ENCODE data around the gene EIPR1.

Gene EIPR1

DNA sequence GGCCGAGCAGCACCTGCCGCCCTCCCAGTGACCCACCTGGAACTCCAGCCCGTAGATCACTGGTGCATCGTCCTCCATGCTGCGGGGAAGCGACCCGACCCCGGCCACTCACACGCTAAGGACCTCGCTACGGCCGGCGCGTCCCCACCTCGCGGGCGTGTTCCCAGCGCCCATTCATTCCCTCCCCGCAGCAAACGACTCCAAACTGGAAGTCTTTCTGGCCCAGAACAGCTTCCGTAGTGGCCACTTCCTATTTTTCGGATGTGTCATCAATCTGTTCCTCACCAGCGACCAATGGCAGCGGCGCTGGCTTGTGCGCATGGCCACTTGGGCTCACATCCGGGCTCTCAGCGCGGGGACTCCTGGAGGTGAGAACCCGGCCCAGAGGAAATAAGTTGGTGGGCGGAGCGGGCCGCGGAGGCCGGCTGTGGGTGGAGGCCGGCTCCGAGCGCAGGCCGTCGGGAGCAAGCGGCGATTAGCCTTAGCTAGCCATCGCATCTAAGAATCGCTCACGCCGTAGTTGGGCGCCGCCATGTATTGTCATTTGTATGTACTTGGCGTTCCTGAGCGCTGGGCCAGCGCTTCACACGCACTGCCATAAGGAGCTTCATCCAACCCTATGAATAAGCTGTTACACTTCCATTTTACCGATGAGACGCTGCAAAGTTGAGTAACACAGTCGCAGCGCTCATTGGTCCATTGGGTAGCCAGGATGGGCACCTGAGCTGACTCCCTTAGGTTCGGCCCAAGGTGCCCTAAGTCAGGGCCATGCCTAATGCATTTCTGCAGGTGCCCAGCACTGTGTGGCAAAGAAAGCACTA lies at the start of gene EIPR1:
TSS of gene EIPR1 (minus strand) at position 207 of the 821 bp plus-strand sequence. CDS start at position 78, 129 bp downstream.
- DNase-seq = peak; percentile 95

GRCh38 chr2:3427272-3427671 lies 49.7 kb upstream of the EIPR1 start:
- no peak for DNase-seq

- DNase-seq = no peak
Observed at GRCh38 chr2:3426615-3427014, 49.0 kb upstream of the EIPR1 start.

GRCh38 chr2:3424171-3424795 lies 46.7 kb upstream of the EIPR1 start:
- no peak for DNase-seq

DNA sequence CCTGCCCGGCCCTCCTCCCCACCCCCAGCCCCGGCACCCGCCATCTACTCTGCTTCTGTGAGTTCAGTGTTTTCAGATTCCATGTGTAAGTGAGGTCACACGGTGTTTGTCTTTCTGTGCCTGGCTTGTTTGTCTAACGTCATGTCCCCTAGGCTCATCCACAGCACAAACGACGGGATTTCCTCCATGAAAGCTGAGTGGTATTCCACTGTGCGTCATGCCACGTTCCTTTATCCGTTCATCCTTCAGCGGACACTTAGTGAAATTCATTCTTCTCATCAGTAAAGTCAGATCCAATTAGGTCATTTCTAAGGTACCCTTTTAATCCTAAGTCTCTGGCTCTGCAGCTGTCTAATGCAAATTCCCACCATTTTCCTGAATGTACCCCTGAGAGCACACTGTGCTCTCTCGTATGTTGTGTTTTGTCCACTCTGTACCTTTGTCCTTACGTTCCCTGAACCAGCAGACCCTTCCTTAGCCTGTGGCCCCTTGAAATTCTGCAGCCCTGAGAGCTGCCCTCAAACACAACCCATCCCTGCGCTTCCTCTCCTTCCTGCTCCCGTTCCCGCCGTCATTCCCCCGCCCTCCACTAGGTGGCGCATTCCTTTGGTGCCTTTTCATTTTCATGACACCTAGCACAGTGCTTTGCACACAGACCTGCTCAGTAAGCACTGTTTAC lies 46.0 kb upstream of the EIPR1 start:
- no peak for DNase-seq

DNA sequence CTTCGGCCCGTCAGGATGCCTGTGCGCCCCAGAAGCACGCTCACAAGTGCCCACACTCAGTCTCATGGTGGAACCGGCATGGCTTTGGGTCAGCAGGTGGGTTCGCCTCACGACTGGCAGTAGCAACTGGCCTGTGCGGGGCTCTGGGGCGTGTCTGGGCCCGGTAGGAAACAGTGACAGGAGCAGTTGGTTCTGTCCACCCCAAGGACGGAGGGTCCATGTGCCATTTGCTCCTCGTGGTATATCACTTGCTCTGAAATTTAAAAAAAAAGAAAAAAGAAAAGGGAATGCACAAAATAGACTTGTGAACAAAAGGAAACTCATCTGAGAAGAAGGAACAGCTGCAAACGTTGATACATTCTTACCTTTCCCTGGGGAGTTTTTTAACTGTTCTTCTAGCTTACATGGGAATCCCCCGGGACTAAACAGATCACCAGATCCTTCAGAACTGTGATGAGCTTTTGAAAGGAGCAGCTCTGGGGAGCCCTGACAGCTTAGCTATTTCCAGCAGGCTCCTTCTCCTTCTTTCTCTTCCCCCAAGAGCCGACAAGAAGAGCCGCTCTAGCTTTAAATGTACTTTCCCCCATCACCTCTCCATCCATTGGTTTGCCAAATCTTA lies 44.7 kb upstream of the EIPR1 start:
- DNase-seq = no peak

GRCh38 chr2:3421580-3421979 lies 44.0 kb upstream of the EIPR1 start:
- DNase-seq = no peak

DNA sequence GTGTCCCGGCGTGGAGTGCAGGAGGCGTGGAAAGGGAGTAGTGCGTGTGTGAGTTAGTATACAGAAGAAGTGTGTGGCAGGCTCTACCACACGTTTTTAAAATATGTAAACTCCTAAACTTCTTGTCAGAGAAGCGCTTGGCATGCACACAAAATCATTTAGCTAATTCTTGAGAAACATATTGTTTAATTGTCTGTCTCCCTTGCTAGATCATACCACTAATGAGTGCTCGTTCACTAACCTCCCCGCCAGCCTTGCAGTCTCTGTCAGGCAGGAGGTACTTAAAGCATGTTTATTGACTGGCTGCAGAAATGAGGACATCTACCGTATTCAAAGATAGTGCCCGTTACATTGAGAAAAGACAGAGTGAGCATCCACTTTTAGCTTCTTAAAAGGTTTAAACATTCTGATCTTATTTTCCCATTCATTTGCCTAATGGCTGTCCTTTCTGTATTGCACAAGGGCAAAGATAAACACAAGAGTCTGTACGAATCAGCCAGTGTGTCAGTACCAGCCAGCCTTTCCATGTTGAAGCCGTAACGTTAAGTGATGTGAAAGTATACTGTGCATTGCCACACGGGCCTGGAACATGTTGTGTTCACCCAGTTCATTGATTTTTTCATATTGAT lies 43.3 kb upstream of the EIPR1 start:
- no peak for DNase-seq

DNA sequence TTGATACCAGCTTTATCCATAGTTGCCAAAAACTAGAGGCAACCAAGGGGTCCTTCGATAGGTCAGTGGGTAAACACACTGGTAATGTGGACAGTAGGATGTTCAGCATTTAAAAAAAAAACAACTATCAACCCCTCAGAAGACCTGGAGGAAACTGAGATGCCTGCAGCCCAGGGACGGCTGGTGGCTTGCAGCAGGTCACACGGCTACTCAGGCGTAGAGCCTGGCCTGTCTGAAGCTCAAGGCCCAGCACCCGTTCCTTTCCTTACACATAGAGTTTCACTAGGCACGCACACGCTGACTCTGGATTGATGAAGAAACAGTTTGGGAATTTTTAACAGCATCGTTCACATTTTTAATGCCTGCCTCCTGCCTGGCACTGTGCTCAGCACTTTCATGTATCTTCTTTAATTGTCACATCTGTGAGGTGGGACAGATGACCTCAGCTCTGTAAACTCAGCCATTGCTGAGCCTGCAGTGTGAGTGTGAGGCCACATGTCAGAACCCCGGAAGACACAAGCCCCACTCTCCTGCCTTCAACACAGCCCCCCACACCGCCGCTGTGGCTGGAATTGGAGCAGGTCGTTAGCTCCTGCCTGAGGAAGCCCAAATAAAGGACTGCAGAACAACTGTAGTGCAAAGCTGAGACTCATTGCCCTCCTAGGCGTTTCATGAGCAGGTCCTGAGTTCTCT lies 42.6 kb upstream of the EIPR1 start:
- DNase-seq = no peak

- DNase-seq = no peak
Observed at GRCh38 chr2:3418766-3419404, 41.3 kb upstream of the EIPR1 start.

DNA sequence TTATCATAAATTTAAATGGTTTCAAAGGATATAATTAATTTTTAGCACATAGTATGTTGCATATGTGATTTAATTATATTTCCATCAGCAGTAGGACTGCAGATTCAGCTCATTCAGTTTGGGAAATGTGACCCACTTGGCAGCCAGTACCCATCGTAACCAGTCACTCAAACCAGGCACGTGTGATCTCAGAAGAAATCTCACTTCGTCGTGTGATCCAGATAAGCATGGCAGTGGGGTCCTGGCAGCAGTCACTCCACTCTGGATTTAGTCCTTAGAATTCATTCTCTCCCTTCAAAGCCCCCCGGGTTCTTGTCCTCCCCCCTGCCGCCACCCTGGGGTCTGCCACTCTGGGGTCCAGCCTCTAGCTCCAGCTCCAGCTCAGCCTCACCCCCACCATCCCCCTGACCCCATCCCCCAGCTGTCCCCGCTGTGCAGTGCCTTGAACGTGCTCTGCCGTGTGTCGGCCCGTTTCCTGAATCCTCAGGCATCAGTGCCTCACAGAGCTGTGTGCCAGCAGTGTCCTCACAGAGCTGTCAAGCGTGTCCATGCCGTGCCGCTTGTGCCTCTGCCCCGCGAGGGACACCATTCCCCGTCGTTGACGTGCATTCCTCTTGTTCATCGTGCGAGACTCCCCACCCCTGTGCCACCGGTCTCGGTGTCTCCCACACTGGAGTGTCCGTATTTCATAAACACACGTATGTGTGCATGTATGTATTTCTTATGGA lies 36.7 kb upstream of the EIPR1 start:
- no peak for DNase-seq

- DNase-seq = no peak
Observed at GRCh38 chr2:3413697-3414096, 36.1 kb upstream of the EIPR1 start.

GRCh38 chr2:3411103-3411502 lies 33.5 kb upstream of the EIPR1 start:
- no peak for DNase-seq

- DNase-seq = no peak
Observed at GRCh38 chr2:3409627-3410170, 32.1 kb upstream of the EIPR1 start.

GRCh38 chr2:3408781-3409180 lies 31.2 kb upstream of the EIPR1 start:
- DNase-seq = no peak

DNA sequence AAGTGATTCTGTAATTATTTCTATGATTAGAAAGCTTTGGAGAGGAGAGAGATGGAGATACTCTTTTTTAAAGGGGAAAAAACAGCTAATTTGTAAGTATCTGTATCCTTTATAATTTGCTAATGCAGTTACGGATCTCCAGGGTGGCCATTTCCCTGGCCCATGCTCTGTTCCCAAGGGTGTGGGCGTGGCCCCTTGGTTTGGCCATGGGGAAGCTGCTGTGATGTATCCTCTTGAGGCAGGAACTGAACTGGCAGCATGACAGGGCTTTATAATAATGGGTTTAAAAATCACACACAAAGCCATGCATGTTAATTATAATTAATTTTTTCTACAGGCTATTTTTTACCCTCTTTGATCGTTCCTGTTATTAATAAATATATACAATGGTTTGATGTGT lies 28.9 kb upstream of the EIPR1 start:
- DNase-seq = no peak

GRCh38 chr2:3405876-3406275 lies 28.3 kb upstream of the EIPR1 start:
- no peak for DNase-seq

GRCh38 chr2:3405307-3405706 lies 27.7 kb upstream of the EIPR1 start:
- DNase-seq = no peak

- no peak for DNase-seq
Observed at GRCh38 chr2:3404349-3404894, 26.8 kb upstream of the EIPR1 start.

DNA sequence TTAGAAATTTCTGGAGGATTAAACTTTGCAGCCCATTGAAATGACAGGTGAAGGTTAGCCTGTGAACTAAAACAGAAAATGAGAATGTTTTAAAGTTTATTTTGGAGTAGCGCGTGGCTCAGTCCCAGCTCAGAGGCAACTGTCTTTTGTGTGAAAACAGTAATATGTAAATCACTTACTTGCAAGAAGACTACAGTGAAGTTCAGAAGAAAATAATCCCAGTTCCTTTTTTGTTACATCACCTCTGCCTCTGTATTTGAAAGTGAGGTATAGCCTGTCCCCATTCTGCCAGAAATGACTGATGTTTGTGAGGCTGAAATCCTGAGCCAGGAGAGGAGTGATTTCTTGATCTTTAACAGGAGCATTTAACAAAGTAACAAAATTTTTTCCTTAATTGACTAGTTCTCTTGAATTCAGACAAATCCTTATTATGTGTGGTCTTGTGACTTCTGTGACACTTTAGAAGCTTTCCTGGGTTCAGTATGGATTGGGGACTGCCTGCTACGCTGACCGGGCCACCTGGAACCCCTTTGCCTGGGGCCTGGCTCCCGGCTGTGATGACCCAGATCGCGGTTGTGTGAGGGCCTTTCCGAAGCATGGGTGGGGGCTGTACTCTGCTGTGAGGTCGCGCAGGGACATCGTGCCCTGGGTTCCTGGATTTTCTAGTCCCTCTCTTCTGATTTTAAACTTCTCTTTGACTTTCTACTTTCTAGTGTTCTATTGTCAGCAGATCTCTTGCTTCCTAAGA lies 26.1 kb upstream of the EIPR1 start:
- DNase-seq = no peak
